Small intestine (tissue), 7 donors: ENCODE data around the gene PPP1R37. TPM values are rescaled to one million over a fixed set of nuclear protein-coding genes. Genes with fewer than 3 reads are reported as not detected.

Experiments
- DNase-seq, 2 donors: peaks; one replicate each; pipeline versions ENCODE4 v3.0.0 to v3.0.0-alpha.2; 2013
- FAIRE-seq: peaks from 2 replicates; lab custom pipeline; 2012; peaks lifted over from hg19 to GRCh38; lab: Jason Lieb, UNC
- H3K27ac ChIP-seq, 3 donors: one replicate each; pipeline ENCODE4 v1.5.1; 2013; ENCODE audit warnings: low read length in 2 of 3, mild to moderate bottlenecking in 2 of 3, control low read depth in 1 of 3, inconsistent platforms in 1 of 3, low read depth in 1 of 3, moderate library complexity in 1 of 3
- H3K27me3 ChIP-seq, 3 donors: one replicate each; pipeline ENCODE4 v1.6.1; 2013; ENCODE audit warnings: low read length in 3 of 3, inconsistent platforms in 1 of 3; ENCODE audit not compliant: control insufficient read depth in 3 of 3, insufficient read depth in 3 of 3
- H3K36me3 ChIP-seq, 3 donors: one replicate each; pipeline ENCODE4 v1.6.1; 2013; ENCODE audit warnings: low read length in 3 of 3, inconsistent platforms in 1 of 3, low read depth in 1 of 3, mild to moderate bottlenecking in 1 of 3, moderate library complexity in 1 of 3; ENCODE audit not compliant: control insufficient read depth in 3 of 3, insufficient read depth in 2 of 3
- H3K4me1 ChIP-seq, 3 donors: one replicate each; pipeline ENCODE4 v1.6.1; 2013; ENCODE audit warnings: low read length in 2 of 3, inconsistent platforms in 1 of 3, low read depth in 1 of 3, mild to moderate bottlenecking in 1 of 3, moderate library complexity in 1 of 3; ENCODE audit not compliant: control insufficient read depth in 3 of 3, insufficient read depth in 2 of 3
- H3K4me3 ChIP-seq, 3 donors: one replicate each; pipeline ENCODE4 v1.5.1; 2013; ENCODE audit warnings: low read length in 3 of 3, control low read depth in 1 of 3, inconsistent platforms in 1 of 3, low read depth in 1 of 3, mild to moderate bottlenecking in 1 of 3, moderate library complexity in 1 of 3
- H3K9me3 ChIP-seq, 2 donors: one replicate each; pipeline ENCODE4 v1.6.1; 2013; ENCODE audit warnings: low read depth in 1 of 2, low read length in 1 of 2; ENCODE audit not compliant: control insufficient read depth in 2 of 2, insufficient read depth in 1 of 2
- WGBS, 3 donors: extraction: QIAGEN DNeasy Blood & Tissue Kit; methylation state at CpG; one replicate each; pipeline ENCODE4 v1.1.7; 2013; 5-methylcytosine and 5-hydroxymethylcytosine counted together
- polyA plus RNA-seq, 4 donors: library from polyadenylated mRNA; stranded (reverse) in 3 of 4; unstranded in 1 of 4; fragments of 200-250 nt in 3 of 4; fragments of 120-200 nt in 1 of 4; gene quantifications; one replicate each; pipeline versions ENCODE4 v1.2.1 to v1.2.3, GENCODE V29; 2013
- donor health status: healthy with polysubstance abuse.
- donor health status: control.
- donor health status: control.
- donor health status: Bipolar disorder and iron deficiency.
- donor health status: healthy.

Gene PPP1R37
- polyA plus RNA-seq, 4 donors, result 19.5 to 47.0 (median 31.6) TPM

DNA sequence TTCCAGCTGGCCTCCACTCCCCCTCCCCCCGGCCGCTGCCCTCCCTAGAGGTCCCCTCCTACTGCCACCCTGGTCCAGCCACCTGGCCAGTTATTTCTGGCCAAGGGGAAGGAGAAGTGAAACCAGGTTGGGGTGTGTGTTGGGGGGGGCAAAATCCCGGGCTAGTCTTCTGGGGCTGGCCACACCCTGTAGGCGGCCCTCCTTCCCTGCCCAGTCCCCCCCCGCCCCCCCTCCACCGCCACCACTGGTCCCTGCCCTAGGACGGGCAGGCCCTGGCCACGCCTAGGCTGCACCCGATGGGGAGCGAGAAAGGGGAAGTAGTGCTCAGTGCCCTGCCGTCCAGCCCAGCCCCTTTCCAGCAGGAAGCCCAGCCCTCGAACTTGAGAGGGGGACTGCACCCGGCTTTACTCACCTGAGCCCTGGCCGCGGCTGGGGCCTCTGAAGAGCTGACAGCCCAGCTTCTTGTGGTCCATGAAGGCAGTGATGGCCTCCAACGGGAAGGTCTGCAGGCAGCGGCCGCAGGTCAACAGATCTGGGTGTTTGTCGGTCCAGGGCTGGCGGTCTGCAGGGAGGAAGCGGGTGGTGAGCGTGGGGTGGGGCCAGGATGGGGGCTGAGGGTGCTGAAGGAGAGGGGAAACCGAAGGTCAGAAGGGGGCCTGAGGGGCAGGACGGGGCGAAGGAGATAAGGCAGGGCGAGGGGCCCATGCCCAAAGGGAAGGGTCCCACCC, 17.5 kb upstream of the PPP1R37 start:
- DNase-seq (peak; percentile 88 to 94), FAIRE-seq (no peak)
- Histone ChIP-seq H3K27ac (peak overlapping the region; percentile 76 to 95 (median 82)), H3K4me3 (peak overlapping the region; percentile 62 to 74 (median 66)), H3K4me1 (peaks cover 2 to 34% (median 15%) of the 10 kb centered on the region in 3 donors), H3K27me3 (no peaks in the 10 kb centered on the region), H3K9me3 (no peaks in the 10 kb centered on the region), H3K36me3 (peaks cover 2 to 36% (median 5%) of the 10 kb centered on the region in 3 donors)
- WGBS, 3 donors, result 1 to 5% (median 2%) methylated on average over 20 to 26 of the region's 26 CpGs

DNA sequence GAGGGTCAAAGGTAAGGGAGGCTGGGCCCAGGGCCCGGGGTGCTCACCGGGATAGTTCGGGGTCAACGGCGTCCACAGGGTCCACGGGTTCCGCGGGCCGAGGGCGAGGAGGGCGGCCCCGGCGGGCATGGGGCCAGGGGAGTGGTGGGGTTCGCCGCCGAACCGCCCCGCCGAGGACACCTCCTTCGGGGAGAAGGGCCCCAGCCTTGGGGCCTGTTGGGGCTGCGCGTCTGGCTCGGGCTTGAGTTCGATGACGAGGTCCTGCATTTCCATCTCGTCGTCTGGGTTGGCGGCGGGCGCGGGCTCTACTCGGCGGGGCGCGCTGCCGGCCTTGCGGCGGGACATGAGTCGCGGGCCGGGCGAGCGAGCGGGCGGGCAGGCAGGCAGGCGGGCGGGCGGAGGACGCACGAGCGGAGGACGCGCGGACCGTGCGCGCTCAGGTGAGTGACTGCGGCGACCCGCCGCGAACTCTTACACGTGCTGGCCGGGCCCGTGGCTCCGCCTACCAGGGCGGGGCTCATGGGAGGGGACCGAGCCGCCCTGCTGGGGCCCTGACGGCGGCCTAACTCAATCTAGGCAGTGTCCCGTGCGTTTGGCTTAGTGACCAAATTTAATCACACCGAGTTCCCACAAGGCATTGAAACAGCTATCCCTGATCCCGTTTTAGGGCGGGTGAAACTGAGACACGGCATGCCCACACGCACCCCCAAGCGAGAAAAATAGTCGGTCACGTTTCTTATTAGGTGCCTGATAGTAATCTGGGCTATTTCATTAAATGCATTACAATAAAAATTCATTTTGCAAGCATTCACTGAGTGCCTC, 16.7 kb upstream of the PPP1R37 start, which contains the start of gene ZNF296:
Gene ZNF296 (minus strand): TSS at position 450 of the 822 bp plus-strand sequence. CDS start 105 bp downstream, at position 345.
- peaks cover 2 to 39% (median 15%) of the 10 kb centered on the region in 3 donors for H3K4me1 ChIP-seq
- WGBS, 3 donors, result 1% methylated on average over 52 to 81 of the region's 81 CpGs
- peak within 1 kb of the TSS; percentile 62 to 74 (median 66) for H3K4me3 ChIP-seq
- FAIRE-seq, result no peak
- peak; percentile 89 to 93 for DNase-seq
- H3K36me3 ChIP-seq, result peaks cover 0 to 33% (median 2%) of the 10 kb centered on the region in 3 donors
- H3K27ac ChIP-seq, result peak within 1 kb of the TSS; percentile 76 to 95 (median 82)
- no peaks in the 10 kb centered on the region for H3K9me3 ChIP-seq
- H3K27me3 ChIP-seq, result no peaks in the 10 kb centered on the region

DNA sequence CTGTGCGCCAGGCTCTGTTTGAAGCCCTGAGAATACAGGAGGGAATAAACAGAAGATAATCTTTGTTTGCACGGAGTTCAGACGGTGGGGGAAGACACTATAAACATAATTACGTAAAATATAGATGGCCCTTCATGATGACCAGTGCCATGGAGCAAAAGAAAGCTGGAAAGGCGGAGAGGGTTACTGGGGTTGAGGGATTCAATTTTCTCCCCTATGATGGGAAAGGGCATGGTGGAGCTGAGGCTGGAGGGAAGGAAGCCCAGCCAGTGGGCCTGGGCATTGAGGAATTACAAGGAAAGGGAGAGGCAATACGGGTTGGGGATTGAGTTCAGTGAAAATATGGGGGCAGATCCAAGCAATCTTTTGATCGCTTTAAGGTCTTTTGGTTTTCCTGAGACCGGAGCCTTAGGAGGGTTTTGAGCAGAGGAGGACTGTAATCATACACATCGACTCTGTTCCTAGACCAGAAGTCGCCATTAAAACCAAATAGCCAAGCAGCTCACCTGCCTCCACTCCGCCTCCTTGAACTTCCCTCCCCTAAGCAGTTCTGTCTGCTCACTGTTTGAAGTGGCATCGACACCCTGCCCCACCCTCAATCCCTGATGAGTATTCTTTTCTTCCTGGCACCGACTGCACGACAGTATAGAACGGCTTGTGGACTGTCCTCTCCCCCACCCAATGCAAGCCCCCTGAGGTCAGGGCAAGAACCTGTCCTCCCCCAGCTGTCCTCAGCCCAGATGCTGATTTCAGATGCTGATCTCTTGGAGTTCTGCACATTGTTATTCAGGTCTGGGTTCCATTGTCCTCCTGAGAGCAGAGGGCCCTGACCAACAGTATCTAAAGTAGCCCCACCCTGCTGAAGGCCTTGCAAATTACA, 15.9 kb upstream of the PPP1R37 start:
- WGBS, 3 donors, result 44 to 58% (median 58%) methylated on average over 15 of the region's 15 CpGs
- H3K9me3 ChIP-seq, result no peaks in the 10 kb centered on the region
- H3K36me3 ChIP-seq, result peaks cover 0 to 31% (median under 1%) of the 10 kb centered on the region in 3 donors
- peak overlapping the region; percentile 45 to 95 (median 76) for H3K27ac ChIP-seq
- H3K27me3 ChIP-seq, result no peaks in the 10 kb centered on the region
- FAIRE-seq (no peak), DNase-seq (peak; percentile 12 to 55)
- peak overlapping the region in 1 of 3 donors; percentile 28 for H3K4me3 ChIP-seq
- peaks cover 2 to 39% (median 15%) of the 10 kb centered on the region in 3 donors for H3K4me1 ChIP-seq

DNA sequence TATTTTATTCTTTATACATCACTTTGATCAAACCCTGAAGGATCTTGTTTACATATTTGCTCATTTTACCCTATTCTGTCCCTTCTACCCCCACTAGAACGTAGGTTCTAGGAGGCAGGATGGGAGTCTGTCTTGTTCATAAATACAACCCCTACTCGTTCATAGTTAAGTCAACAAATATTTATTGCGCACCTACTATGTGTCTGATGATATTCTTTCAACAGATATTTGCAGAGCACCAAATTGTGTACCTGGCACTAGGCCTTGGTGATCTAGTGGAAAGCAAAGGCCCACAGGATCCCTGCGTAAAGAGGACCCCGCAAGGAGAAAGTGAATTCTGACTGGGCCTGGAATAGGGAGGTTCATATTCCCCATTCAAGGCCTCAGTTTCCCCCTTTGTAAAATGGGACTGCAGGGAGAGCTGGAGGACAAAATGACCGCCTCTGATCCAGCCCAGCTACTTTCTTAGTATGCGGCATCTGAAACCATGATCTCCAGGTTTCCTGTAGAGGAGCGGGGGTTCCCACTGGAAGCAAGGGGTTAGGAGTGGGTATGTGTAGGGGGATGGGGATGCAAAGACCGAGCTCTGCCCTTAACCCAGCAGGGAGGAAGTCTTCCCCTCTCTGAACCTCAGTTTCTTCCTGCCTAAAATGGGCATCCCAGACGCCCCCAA, 14.5 kb upstream of the PPP1R37 start:
- FAIRE-seq (no peak), DNase-seq (no peak)
- peaks cover 0 to 35% (median 1%) of the 10 kb centered on the region in 3 donors for H3K36me3 ChIP-seq
- H3K9me3 ChIP-seq, result no peaks in the 10 kb centered on the region
- WGBS, 3 donors, result 57 to 63% (median 62%) methylated on average over 10 of the region's 10 CpGs
- peak overlapping the region in 2 of 3 donors; percentile 65 to 82 for H3K4me3 ChIP-seq
- H3K27ac ChIP-seq, result peak overlapping the region in 1 of 3 donors; percentile 92
- no peaks in the 10 kb centered on the region for H3K27me3 ChIP-seq
- H3K4me1 ChIP-seq, result peaks cover 2 to 39% (median 15%) of the 10 kb centered on the region in 3 donors

DNA sequence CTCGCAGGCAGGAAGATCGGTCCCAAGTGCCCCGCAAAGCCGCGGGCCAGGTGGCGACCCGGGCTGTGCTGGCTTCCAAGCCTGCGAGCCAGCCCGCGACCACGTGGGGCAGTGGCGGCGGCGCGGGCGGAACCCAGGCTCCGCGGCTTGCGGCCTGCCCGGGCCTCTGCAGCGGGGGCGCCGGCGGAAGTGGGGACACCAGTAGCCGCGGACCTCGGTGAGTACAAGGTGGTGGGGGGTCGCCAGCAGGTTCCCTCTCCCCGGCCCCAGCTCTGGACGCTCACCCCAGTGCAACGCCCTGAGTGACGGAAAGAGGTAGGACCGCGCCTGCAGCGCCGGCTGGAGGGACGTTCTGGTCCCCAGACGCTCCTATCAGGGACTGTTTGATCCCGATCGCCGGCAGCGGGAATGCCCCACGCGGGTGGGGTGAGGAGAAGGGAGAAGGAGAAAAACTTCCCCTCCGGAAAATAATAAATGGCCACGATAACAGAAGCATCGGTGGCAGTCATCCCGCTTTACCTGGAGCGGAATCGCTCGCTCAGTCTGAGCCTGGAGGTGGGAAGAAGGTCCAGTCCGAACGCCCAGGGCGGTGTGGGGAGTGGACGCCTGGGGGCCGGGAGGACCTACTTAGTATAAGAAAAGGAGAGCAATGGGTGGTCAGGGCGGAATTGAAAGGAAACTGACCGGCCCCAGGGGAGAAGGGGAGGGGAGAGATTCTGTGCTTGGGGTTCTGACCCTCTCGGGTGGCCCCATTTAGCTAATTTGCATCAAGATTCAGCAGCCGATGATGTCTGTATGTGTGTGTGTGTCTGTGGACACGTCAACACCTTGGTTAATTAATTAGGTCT, 13.7 kb upstream of the PPP1R37 start, which contains the start of gene GEMIN7:
Gene GEMIN7 (plus strand): TSS at position 198 of the 848 bp plus-strand sequence. CDS start 10,855 bp downstream, outside the sequence.
- WGBS, 3 donors, result 0% methylated on average over 40 to 61 of the region's 61 CpGs
- Histone ChIP-seq H3K27me3 (no peaks in the 10 kb centered on the region), H3K27ac (peak within 1 kb of the TSS; percentile 57 to 92 (median 64)), H3K4me1 (peaks cover 2 to 39% (median 15%) of the 10 kb centered on the region in 3 donors), H3K9me3 (no peaks in the 10 kb centered on the region), H3K36me3 (peaks cover 0 to 35% (median 1%) of the 10 kb centered on the region in 3 donors), H3K4me3 (peak within 1 kb of the TSS; percentile 65 to 82 (median 81))
- DNase-seq (peak; percentile 72 to 88), FAIRE-seq (no peak)

DNA sequence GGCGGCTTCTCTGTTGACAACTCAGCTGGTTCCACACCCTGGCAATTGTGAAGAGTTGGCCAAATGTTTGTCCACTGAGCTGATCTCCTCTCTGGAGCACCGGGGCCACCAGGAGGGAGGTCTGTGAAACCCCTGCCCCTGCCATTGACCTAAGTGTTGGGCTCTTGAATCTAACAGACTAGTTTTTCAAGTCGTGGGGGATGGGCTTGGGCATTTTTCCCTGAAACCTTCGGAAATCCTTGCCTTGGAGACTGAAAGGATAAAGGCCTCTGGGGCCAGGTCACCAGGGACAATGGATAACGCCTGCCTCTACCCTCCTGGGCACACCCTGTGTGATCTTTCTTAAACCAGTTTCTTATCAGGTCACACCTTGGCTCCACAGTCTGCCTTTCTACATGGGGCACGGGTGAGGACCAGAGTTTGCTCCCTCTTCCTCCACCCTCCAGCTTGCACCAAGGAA, 13.0 kb upstream of the PPP1R37 start:
- no peaks in the 10 kb centered on the region for H3K27me3 ChIP-seq
- peak overlapping the region; percentile 65 to 82 (median 81) for H3K4me3 ChIP-seq
- peak overlapping the region; percentile 57 to 92 (median 64) for H3K27ac ChIP-seq
- H3K36me3 ChIP-seq, result peaks cover 0 to 36% (median 1%) of the 10 kb centered on the region in 3 donors
- peaks cover 2 to 34% (median 11%) of the 10 kb centered on the region in 3 donors for H3K4me1 ChIP-seq
- no peak for FAIRE-seq
- peak; percentile 72 to 94 for DNase-seq
- H3K9me3 ChIP-seq, result no peaks in the 10 kb centered on the region
- WGBS, 3 donors, result 5 to 7% (median 6%) methylated on average over 6 of the region's 6 CpGs
